HG02588 (cell line): Measurements from ENCODE around the gene PLA2G2D.

Experiments used
- ATAC-seq: cut with Tn5 transposase; IDR thresholded peaks from one replicate; pipeline ENCODE4 v1.9.1; 2021; ENCODE audit warnings: mild to moderate bottlenecking, moderate library complexity; ENCODE audit not compliant: unreplicated experiment

The PLA2G2D gene

GRCh38 chr1:20115916-20116315 lies 3.4 kb downstream of the PLA2G2D start:
- no peak for ATAC-seq

GRCh38 chr1:20115479-20115878 lies 3.9 kb downstream of the PLA2G2D start:
- no peak for ATAC-seq

GRCh38 chr1:20114021-20114648 lies 5.2 kb downstream of the PLA2G2D start:
- ATAC-seq = no peak

GRCh38 chr1:20112279-20113000 lies 6.9 kb downstream of the PLA2G2D start:
- ATAC-seq = no peak

GRCh38 chr1:20111452-20111851 lies 7.9 kb downstream of the PLA2G2D start:
- ATAC-seq = no peak

GRCh38 chr1:20110679-20111078 lies 8.7 kb downstream of the PLA2G2D start:
- no peak for ATAC-seq

- ATAC-seq = no peak
Observed at GRCh38 chr1:20109223-20109856, 10.0 kb downstream of the PLA2G2D start.

- ATAC-seq = no peak
Observed at GRCh38 chr1:20108366-20109123, 10.8 kb downstream of the PLA2G2D start.

- ATAC-seq = no peak
Observed at GRCh38 chr1:20107796-20108195, 11.5 kb downstream of the PLA2G2D start.

- no peak for ATAC-seq
Observed at GRCh38 chr1:20107351-20107750, 12.0 kb downstream of the PLA2G2D start.

- no peak for ATAC-seq
Observed at GRCh38 chr1:20105856-20106255, 13.5 kb downstream of the PLA2G2D start.

- no peak for ATAC-seq
Observed at GRCh38 chr1:20102875-20103274, 16.5 kb downstream of the PLA2G2D start.

GRCh38 chr1:20100632-20101355 lies 18.5 kb downstream of the PLA2G2D start:
- no peak for ATAC-seq

- no peak for ATAC-seq
Observed at GRCh38 chr1:20099533-20099932, 19.8 kb downstream of the PLA2G2D start.

GRCh38 chr1:20096840-20097447 lies 22.4 kb downstream of the PLA2G2D start:
- no peak for ATAC-seq

GRCh38 chr1:20095564-20096434 lies 23.5 kb downstream of the PLA2G2D start:
- ATAC-seq = no peak

GRCh38 chr1:20093940-20094391 lies 25.4 kb downstream of the PLA2G2D start:
- no peak for ATAC-seq

- ATAC-seq = no peak
Observed at GRCh38 chr1:20093303-20093702, 26.0 kb downstream of the PLA2G2D start.

GRCh38 chr1:20090641-20091040 lies 28.7 kb downstream of the PLA2G2D start:
- no peak for ATAC-seq
